ENCODE results near the gene GIT2.
"Not testable (repeated sequence)": the region's sequence is repeated elsewhere in the genome, so short reads cannot be mapped to it uniquely, and the experiment has no call there.

The GIT2 gene

GRCh38 chr12:109896188-109896587 is 100.0 kb downstream of the GIT2 start:
- DNase-seq (ENCODE audit: low read depth), result no peak
- no peak overlapping the region for H3K4me3 ChIP-seq (ENCODE audit: control insufficient read depth, low read depth, low read length)
- no peak for TF ChIP-seq CTCF (IDR thresholded peaks at IDR 0.05; ENCODE audit: control insufficient read depth, insufficient read depth, low read depth, low read length, missing control alignments)

- H3K4me3 ChIP-seq (ENCODE audit: control insufficient read depth, low read depth, low read length), result no peak overlapping the region
- no peak for DNase-seq (ENCODE audit: low read depth)
- no peak for TF ChIP-seq CTCF (IDR thresholded peaks at IDR 0.05; ENCODE audit: control insufficient read depth, insufficient read depth, low read depth, low read length, missing control alignments)
These were observed 101.2 kb downstream of the GIT2 start for GRCh38 chr12:109894939-109895338.

- H3K4me3 ChIP-seq (ENCODE audit: control insufficient read depth, low read depth, low read length), result no peak overlapping the region
- no peak for DNase-seq (ENCODE audit: low read depth)
- no peak for TF ChIP-seq CTCF (IDR thresholded peaks at IDR 0.05; ENCODE audit: control insufficient read depth, insufficient read depth, low read depth, low read length, missing control alignments)
These were observed 102.7 kb downstream of the GIT2 start for GRCh38 chr12:109893261-109893995.

- TF ChIP-seq CTCF (IDR thresholded peaks at IDR 0.05; ENCODE audit: control insufficient read depth, insufficient read depth, low read depth, low read length, missing control alignments), result no peak
These were observed 103.4 kb downstream of the GIT2 start for GRCh38 chr12:109892748-109893147.

GRCh38 chr12:109892165-109892715 is 103.9 kb downstream of the GIT2 start:
- no peak for DNase-seq (ENCODE audit: low read depth)
- no peak overlapping the region for H3K4me3 ChIP-seq (ENCODE audit: control insufficient read depth, low read depth, low read length)
- TF ChIP-seq CTCF (IDR thresholded peaks at IDR 0.05; ENCODE audit: control insufficient read depth, insufficient read depth, low read depth, low read length, missing control alignments), result no peak

More at GRCh38 chr12:109892748-109893147, 103.4 kb downstream of the GIT2 start:
- no peak overlapping the region for H3K4me3 ChIP-seq (ENCODE audit: control insufficient read depth, low read depth, low read length)
- DNase-seq (ENCODE audit: low read depth), result no peak

GRCh38 chr12:109891731-109892130 is 104.4 kb downstream of the GIT2 start:
- not testable (repeated sequence) for DNase-seq (ENCODE audit: low read depth); H3K4me3 ChIP-seq (ENCODE audit: control insufficient read depth, low read depth, low read length)

- TF ChIP-seq CTCF (IDR thresholded peaks at IDR 0.05; ENCODE audit: control insufficient read depth, insufficient read depth, low read depth, low read length, missing control alignments), result no peak
- no peak overlapping the region for H3K4me3 ChIP-seq (ENCODE audit: control insufficient read depth, low read depth, low read length)
- DNase-seq (ENCODE audit: low read depth), result no peak
These were observed 105.5 kb downstream of the GIT2 start for GRCh38 chr12:109890620-109891170.

Measured in AG09309 (cell line).